ENCODE data around the gene COL9A1.

Gene COL9A1

GRCh38 chr6:70292193-70292592 is 10.7 kb downstream of the COL9A1 start:
- no peak for DNase-seq (ENCODE audit: extremely low read depth in 1 of 2, low read depth in 1 of 2)

- no peak for DNase-seq (ENCODE audit: extremely low read depth in 1 of 2, low read depth in 1 of 2)
Observed at GRCh38 chr6:70289299-70289698, 13.6 kb downstream of the COL9A1 start.

GRCh38 chr6:70286905-70287304 is 16.0 kb downstream of the COL9A1 start:
- no peak for DNase-seq (ENCODE audit: extremely low read depth in 1 of 2, low read depth in 1 of 2)

- no peak for DNase-seq (ENCODE audit: extremely low read depth in 1 of 2, low read depth in 1 of 2)
Observed at GRCh38 chr6:70285201-70285600, 17.7 kb downstream of the COL9A1 start.

GRCh38 chr6:70282919-70283461 is 19.9 kb downstream of the COL9A1 start:
- no peak for DNase-seq (ENCODE audit: extremely low read depth in 1 of 2, low read depth in 1 of 2)

- DNase-seq (ENCODE audit: extremely low read depth in 1 of 2, low read depth in 1 of 2) = no peak
Observed at GRCh38 chr6:70282312-70282918, 20.5 kb downstream of the COL9A1 start.

GRCh38 chr6:70281923-70282311 is 21.0 kb downstream of the COL9A1 start:
- DNase-seq (ENCODE audit: extremely low read depth in 1 of 2, low read depth in 1 of 2) = no peak

GRCh38 chr6:70280400-70280853 is 22.5 kb downstream of the COL9A1 start:
- DNase-seq (ENCODE audit: extremely low read depth in 1 of 2, low read depth in 1 of 2) = no peak

GRCh38 chr6:70277470-70277869 is 25.4 kb downstream of the COL9A1 start:
- no peak for DNase-seq (ENCODE audit: extremely low read depth in 1 of 2, low read depth in 1 of 2)

GRCh38 chr6:70274338-70274737 is 28.5 kb downstream of the COL9A1 start:
- DNase-seq (ENCODE audit: extremely low read depth in 1 of 2, low read depth in 1 of 2) = no peak

- no peak for DNase-seq (ENCODE audit: extremely low read depth in 1 of 2, low read depth in 1 of 2)
Observed at GRCh38 chr6:70272071-70272470, 30.8 kb downstream of the COL9A1 start.

GRCh38 chr6:70270287-70271005 is 32.4 kb downstream of the COL9A1 start:
- DNase-seq (ENCODE audit: extremely low read depth in 1 of 2, low read depth in 1 of 2) = no peak

- DNase-seq (ENCODE audit: extremely low read depth in 1 of 2, low read depth in 1 of 2) = no peak
Observed at GRCh38 chr6:70266142-70266541, 36.7 kb downstream of the COL9A1 start.

- DNase-seq (ENCODE audit: extremely low read depth in 1 of 2, low read depth in 1 of 2) = no peak
Observed at GRCh38 chr6:70264306-70264705, 38.6 kb downstream of the COL9A1 start.

- no peak for DNase-seq (ENCODE audit: extremely low read depth in 1 of 2, low read depth in 1 of 2)
Observed at GRCh38 chr6:70258483-70258882, 44.4 kb downstream of the COL9A1 start.

- DNase-seq (ENCODE audit: extremely low read depth in 1 of 2, low read depth in 1 of 2) = no peak
Observed at GRCh38 chr6:70257768-70258273, 45.1 kb downstream of the COL9A1 start.

- no peak for DNase-seq (ENCODE audit: extremely low read depth in 1 of 2, low read depth in 1 of 2)
Observed at GRCh38 chr6:70254784-70255183, 48.1 kb downstream of the COL9A1 start.

GRCh38 chr6:70253923-70254322 is 49.0 kb downstream of the COL9A1 start:
- no peak for DNase-seq (ENCODE audit: extremely low read depth in 1 of 2, low read depth in 1 of 2)

GRCh38 chr6:70252604-70253003 is 50.3 kb downstream of the COL9A1 start:
- no peak for DNase-seq (ENCODE audit: extremely low read depth in 1 of 2, low read depth in 1 of 2)

- no peak for DNase-seq (ENCODE audit: extremely low read depth in 1 of 2, low read depth in 1 of 2)
Observed at GRCh38 chr6:70246118-70246517, 56.8 kb downstream of the COL9A1 start.

GRCh38 chr6:70241991-70242420 is 60.9 kb downstream of the COL9A1 start:
- DNase-seq (ENCODE audit: extremely low read depth in 1 of 2, low read depth in 1 of 2) = no peak

GRCh38 chr6:70241031-70241430 is 61.9 kb downstream of the COL9A1 start:
- DNase-seq (ENCODE audit: extremely low read depth in 1 of 2, low read depth in 1 of 2) = no peak

All from stimulated activated CD8-positive, alpha-beta memory T cell treated with anti-CD3 and anti-CD28 coated beads, Interleukin-7, amount 100 ng/mL, for 48 hours (primary cell).